Central memory CD4-positive, alpha-beta T cell (primary cell): ENCODE results near the gene VSX2.

ENCODE experiments used
- DNase-seq: peaks from one replicate; pipeline ENCODE4 v3.0.0; 2022

Gene VSX2

GRCh38 chr14:74223016-74223415 is 16.2 kb upstream of the VSX2 start:
- DNase-seq, result no peak

- no peak for DNase-seq
Observed at GRCh38 chr14:74231784-74232183, 7.5 kb upstream of the VSX2 start.

- no peak for DNase-seq
Observed at GRCh38 chr14:74235017-74235416, 4.2 kb upstream of the VSX2 start.

GRCh38 chr14:74237441-74237840 is 1.8 kb upstream of the VSX2 start:
- DNase-seq, result no peak

GRCh38 chr14:74239848-74240793 is 872 bp downstream of the VSX2 start:
- no peak for DNase-seq

GRCh38 chr14:74240794-74241651 is 1.8 kb downstream of the VSX2 start:
- no peak for DNase-seq

- no peak for DNase-seq
Observed at GRCh38 chr14:74241652-74242017, 2.4 kb downstream of the VSX2 start.

GRCh38 chr14:74242021-74242779 is 3.0 kb downstream of the VSX2 start:
- no peak for DNase-seq

GRCh38 chr14:74242780-74243042 is 3.5 kb downstream of the VSX2 start:
- no peak for DNase-seq

GRCh38 chr14:74243051-74243450 is 3.8 kb downstream of the VSX2 start:
- DNase-seq, result no peak

- no peak for DNase-seq
Observed at GRCh38 chr14:74244115-74244514, 4.9 kb downstream of the VSX2 start.

- no peak for DNase-seq
Observed at GRCh38 chr14:74245292-74245691, 6.0 kb downstream of the VSX2 start.

GRCh38 chr14:74246542-74246941 is 7.3 kb downstream of the VSX2 start:
- no peak for DNase-seq

- no peak for DNase-seq
Observed at GRCh38 chr14:74248017-74248416, 8.8 kb downstream of the VSX2 start.

GRCh38 chr14:74249433-74250375 is 10.5 kb downstream of the VSX2 start:
- DNase-seq, result no peak

- DNase-seq, result no peak
Observed at GRCh38 chr14:74255281-74255680, 16.0 kb downstream of the VSX2 start.

- DNase-seq, result peak; percentile 45
Observed at GRCh38 chr14:74257078-74257940, 18.1 kb downstream of the VSX2 start.

- DNase-seq, result no peak
Observed at GRCh38 chr14:74257941-74258763, 18.9 kb downstream of the VSX2 start.

GRCh38 chr14:74258764-74259035 is 19.5 kb downstream of the VSX2 start:
- DNase-seq, result no peak

GRCh38 chr14:74259513-74259912 is 20.3 kb downstream of the VSX2 start:
- no peak for DNase-seq
